ENCODE measurements around the gene ELP4.
A peak's percentile ranks its signal among the peaks of the same experiment; 100 is the strongest.

- TF ChIP-seq RBM22 (IDR thresholded peaks at IDR 0.05; ENCODE audit: low read depth, low read length, poor library complexity, severe bottlenecking) (no peak), MYC (IDR thresholded peaks at IDR 0.05; ENCODE audit: low read depth, low read length) (no peak), MYC (CRISPR knock-in tag; IDR thresholded peaks at IDR 0.05; ENCODE audit: borderline replicate concordance, low read depth) (no peak), SOX6 (IDR thresholded peaks at IDR 0.05) (no peak), ZBTB43 (CRISPR knock-in tag; IDR thresholded peaks at IDR 0.05) (no peak), ZNF24 (IDR thresholded peaks at IDR 0.05) (no peak), CHD7 (IDR thresholded peaks at IDR 0.05; ENCODE audit: low read depth, low read length) (no peak), MAX (CRISPR knock-in tag; IDR thresholded peaks at IDR 0.05) (no peak), EZH2 (IDR thresholded peaks at IDR 0.05; ENCODE audit: borderline replicate concordance, low read depth, low read length) (no peak), GATA2 (CRISPR knock-in tag; IDR thresholded peaks at IDR 0.05) (no peak), HMG20A (CRISPR knock-in tag; conservative IDR thresholded peaks at IDR 0.05) (no peak), ZBTB7A (IDR thresholded peaks at IDR 0.05; ENCODE audit: borderline replicate concordance, control insufficient read depth, low read depth, low read length) (peak; percentile 76; the same call in 1 of the 2 replicates), POLR2A (conservative IDR thresholded peaks at IDR 0.05) (peak; percentile 92), CXXC5 (CRISPR knock-in tag; IDR thresholded peaks at IDR 0.05) (peak; percentile 77)
Measured at GRCh38 chr11:31509429-31510345, at the start of gene ELP4, which contains the start of gene IMMP1L.

Data from K562 (cell line).